ENCODE measurements around the gene MACROD2.

- TF ChIP-seq TSHZ2 (CRISPR knock-in tag; IDR thresholded peaks at IDR 0.05) (no peak), OSR1 (CRISPR knock-in tag; IDR thresholded peaks at IDR 0.05) (no peak), ZNF8 (CRISPR knock-in tag; IDR thresholded peaks at IDR 0.05) (no peak), ESRRG (CRISPR knock-in tag; IDR thresholded peaks at IDR 0.05) (no peak), BACH2 (CRISPR knock-in tag; IDR thresholded peaks at IDR 0.05; ENCODE audit: borderline replicate concordance) (no peak), SNAI2 (CRISPR knock-in tag; IDR thresholded peaks at IDR 0.05) (no peak), RARB (CRISPR knock-in tag; IDR thresholded peaks at IDR 0.05) (no peak), ZFP3 (CRISPR knock-in tag; IDR thresholded peaks at IDR 0.05) (no peak), ISL1 (CRISPR knock-in tag; IDR thresholded peaks at IDR 0.05) (no peak), ARNTL (CRISPR knock-in tag; IDR thresholded peaks at IDR 0.05; ENCODE audit: borderline replicate concordance, low read depth) (no peak), PATZ1 (CRISPR knock-in tag; IDR thresholded peaks at IDR 0.05; ENCODE audit: borderline replicate concordance) (no peak), ZFP30 (CRISPR knock-in tag; IDR thresholded peaks at IDR 0.05) (no peak), PPARA (CRISPR knock-in tag; IDR thresholded peaks at IDR 0.05; ENCODE audit: borderline replicate concordance) (no peak)
Measured at GRCh38 chr20:15634102-15634501, 1638.8 kb downstream of the MACROD2 start.
